NT2/D1 (cell line): Measurements from ENCODE around the gene MAS1.

ENCODE experiments used
- YY1 ChIP-seq: IDR thresholded peaks from 2 replicates; pipeline ENCODE4 v1.6.1; 2011; ENCODE audit not compliant: insufficient read length, insufficient read depth
- ZNF274 ChIP-seq: IDR thresholded peaks from 2 replicates; pipeline ENCODE4 v1.6.1; 2011; ENCODE audit warnings: mild to moderate bottlenecking, low read depth, low read length

DNA sequence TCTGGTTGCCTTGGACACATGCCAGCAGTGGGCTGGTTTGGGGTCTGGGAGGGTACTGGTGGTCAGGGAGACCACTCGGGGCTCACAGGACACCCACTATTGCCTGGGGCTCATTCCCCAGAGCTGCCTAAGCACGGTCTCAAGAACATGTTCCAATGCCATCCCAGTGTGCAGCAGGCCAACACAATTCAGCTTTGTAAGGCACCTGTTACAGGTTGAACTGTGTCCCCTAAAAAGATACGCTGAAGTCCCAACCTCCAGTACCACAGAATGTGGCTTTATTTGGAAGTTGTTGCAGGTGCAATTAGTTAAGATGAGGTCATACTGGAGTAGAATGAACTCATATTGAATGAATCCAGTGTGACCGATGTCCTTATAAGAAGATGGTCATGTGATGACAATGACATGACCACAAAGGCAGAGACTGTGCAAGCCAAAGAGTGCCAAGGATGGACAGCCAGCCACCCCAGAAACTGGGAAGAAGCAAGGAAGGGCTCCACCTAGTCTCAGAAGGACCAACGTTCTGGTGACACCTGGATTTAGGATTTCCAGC lies 13.5 kb upstream of the MAS1 start:
- no peak for TF ChIP-seq YY1
- TF ChIP-seq ZNF274: no peak
